Measurements from ENCODE around the gene CHST8. TPM values are rescaled to one million over a fixed set of nuclear protein-coding genes. Genes with fewer than 3 reads are reported as not detected.
"Not testable (repeated sequence)": the region's sequence is repeated elsewhere in the genome, so short reads cannot be mapped to it uniquely, and the experiment has no call there.

The CHST8 gene
- total and polyA plus RNA-seq, 8 donors: 0.23 to 25.5 TPM; not detected in 6

DNA sequence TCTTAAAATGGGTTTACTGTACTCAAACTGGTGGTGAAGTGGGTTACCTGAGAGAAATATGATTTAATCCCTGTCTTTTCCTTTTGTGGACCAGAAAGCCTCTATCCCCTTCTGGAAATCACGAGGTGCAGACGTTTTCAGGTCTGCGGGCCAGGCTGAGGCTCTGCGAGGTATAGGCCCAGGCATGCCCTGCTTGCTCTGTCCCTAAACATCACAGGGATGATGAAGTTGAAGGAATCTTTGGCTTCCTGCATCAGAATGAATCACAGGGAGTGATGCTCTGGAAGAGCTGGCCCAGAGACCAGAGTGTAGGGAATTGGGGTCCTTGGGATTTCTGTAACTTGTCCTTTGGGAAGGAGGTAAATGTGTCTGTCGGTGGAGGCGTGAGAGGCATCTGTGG is 18.4 kb upstream of the CHST8 start:
- Histone ChIP-seq H3K4me3 (no peak overlapping the region), H3K27me3 (peaks cover 0 to 20% (median 0%) of the 10 kb centered on the region in 3 donors), H3K9me3 (peaks cover 4 to 47% (median 33%) of the 10 kb centered on the region in 4 donors), H3K36me3 (no peaks in the 10 kb centered on the region), H3K4me1 (no peaks in the 10 kb centered on the region), H3K27ac (no peak overlapping the region)
- 66 to 78% (median 69%) methylated on average over 6 of the region's 6 CpGs for WGBS, 5 donors
- DNase-seq: no peak
- intact Hi-C loops (cut with DNase I; ENCODE audit: low total_unique reads): no loop called here
- TF ChIP-seq POLR2AphosphoS5 (IDR thresholded peaks at IDR 0.05) (no peak), EP300 (IDR thresholded peaks at IDR 0.05) (no peak), POLR2A (IDR thresholded peaks at IDR 0.05) (no peak)
- TF ChIP-seq, protein P1, sequence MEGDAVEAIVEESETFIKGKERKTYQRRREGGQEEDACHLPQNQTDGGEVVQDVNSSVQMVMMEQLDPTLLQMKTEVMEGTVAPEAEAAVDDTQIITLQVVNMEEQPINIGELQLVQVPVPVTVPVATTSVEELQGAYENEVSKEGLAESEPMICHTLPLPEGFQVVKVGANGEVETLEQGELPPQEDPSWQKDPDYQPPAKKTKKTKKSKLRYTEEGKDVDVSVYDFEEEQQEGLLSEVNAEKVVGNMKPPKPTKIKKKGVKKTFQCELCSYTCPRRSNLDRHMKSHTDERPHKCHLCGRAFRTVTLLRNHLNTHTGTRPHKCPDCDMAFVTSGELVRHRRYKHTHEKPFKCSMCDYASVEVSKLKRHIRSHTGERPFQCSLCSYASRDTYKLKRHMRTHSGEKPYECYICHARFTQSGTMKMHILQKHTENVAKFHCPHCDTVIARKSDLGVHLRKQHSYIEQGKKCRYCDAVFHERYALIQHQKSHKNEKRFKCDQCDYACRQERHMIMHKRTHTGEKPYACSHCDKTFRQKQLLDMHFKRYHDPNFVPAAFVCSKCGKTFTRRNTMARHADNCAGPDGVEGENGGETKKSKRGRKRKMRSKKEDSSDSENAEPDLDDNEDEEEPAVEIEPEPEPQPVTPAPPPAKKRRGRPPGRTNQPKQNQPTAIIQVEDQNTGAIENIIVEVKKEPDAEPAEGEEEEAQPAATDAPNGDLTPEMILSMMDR (IDR thresholded peaks at IDR 0.05): no peak

DNA sequence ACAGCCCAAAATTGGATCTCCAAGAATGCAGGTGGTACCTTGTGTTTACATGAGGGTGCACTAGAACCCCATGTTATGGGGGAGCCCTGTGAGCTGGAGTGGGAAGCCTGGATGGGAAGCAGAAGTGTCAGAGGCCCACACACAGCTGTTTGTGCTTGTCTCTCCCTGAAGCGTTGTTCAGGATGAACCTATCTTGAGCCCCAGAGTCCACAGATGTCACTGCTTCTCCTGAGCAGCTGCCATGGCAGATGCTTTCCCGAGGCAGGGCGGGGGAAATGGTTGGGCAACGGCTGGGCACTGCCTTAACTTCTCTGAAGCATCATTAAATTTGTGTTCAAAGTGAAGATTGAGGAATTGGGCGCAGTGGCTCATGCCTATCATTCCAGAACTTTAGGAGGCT is 17.1 kb upstream of the CHST8 start:
- Histone ChIP-seq H3K9me3 (peaks cover 4 to 44% (median 31%) of the 10 kb centered on the region in 4 donors), H3K27ac (no peak overlapping the region), H3K36me3 (no peaks in the 10 kb centered on the region), H3K4me3 (no peak overlapping the region), H3K27me3 (peaks cover 0 to 18% (median 0%) of the 10 kb centered on the region in 3 donors), H3K4me1 (no peaks in the 10 kb centered on the region)
- DNase-seq: peak in 1 of 2 donors; percentile 14
- TF ChIP-seq EP300 (IDR thresholded peaks at IDR 0.05) (no peak), POLR2AphosphoS5 (IDR thresholded peaks at IDR 0.05) (no peak), POLR2A (IDR thresholded peaks at IDR 0.05) (no peak)
- TF ChIP-seq, protein P1 (IDR thresholded peaks at IDR 0.05): no peak
- intact Hi-C loops (cut with DNase I; ENCODE audit: low total_unique reads): no loop called here
- 62 to 78% (median 68%) methylated on average over 5 of the region's 5 CpGs for WGBS, 5 donors

DNA sequence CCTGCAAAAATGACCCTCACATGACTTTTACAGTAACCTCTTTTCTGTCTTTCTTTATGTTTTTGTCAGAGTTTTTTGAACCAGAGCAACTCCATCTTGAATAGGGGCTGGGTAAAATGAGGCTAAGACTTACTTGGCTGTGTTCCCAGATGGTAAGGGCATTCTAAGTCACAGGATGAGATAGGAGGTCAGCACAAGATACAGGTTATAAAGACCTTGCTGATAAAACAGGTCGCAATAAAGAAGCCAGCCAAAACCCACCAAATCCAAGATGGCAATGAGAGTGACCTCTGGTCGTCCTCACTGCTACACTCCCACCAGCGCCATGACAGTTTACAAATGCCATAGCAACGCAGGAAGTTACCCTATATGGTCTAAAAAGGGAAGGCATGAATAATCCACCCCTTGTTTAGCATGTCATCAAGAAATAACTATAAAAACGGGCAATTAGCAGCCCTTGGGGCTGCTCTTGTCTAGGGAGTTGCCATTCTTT is 15.9 kb upstream of the CHST8 start:
- H3K4me3 ChIP-seq; H3K27ac ChIP-seq; H3K4me1 ChIP-seq; H3K36me3 ChIP-seq; H3K27me3 ChIP-seq; intact Hi-C loops (cut with DNase I; ENCODE audit: low total_unique reads): not testable (repeated sequence)
- peaks cover 4 to 42% (median 32%) of the 10 kb centered on the region in 4 donors for H3K9me3 ChIP-seq
- peak in 1 of 2 donors; percentile 3 for DNase-seq
- WGBS, 5 donors: 52 to 59% (median 56%) methylated on average over 5 of the region's 5 CpGs

DNA sequence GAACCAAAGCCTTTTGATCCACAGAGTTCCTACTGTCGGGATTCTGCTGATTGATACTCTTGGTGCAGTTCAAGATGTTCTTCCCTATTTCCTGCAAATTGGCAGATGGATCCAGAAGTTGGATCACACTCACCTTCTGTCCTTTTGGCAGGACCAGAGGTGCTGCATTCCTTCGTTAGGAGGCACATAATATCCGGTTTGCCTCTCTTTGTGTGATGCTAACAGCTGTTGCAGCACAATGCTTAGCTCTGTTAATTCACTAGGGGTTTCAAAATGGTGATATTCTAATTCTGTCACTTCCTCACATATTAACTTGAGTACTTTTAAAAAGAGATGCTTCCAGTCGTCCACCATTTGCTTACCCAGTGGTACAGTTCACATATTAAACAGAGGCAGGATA is 15.2 kb upstream of the CHST8 start:
- WGBS, 5 donors: 44 to 53% (median 46%) methylated on average over 4 of the region's 4 CpGs
- H3K4me1 ChIP-seq: no peaks in the 10 kb centered on the region
- H3K36me3 ChIP-seq: no peaks in the 10 kb centered on the region
- peaks cover 0 to 6% (median 0%) of the 10 kb centered on the region in 3 donors for H3K27me3 ChIP-seq
- DNase-seq: peak in 1 of 2 donors; percentile 0
- H3K9me3 ChIP-seq: peaks cover 0 to 35% (median 26%) of the 10 kb centered on the region in 4 donors
- H3K4me3 ChIP-seq: no peak overlapping the region
- H3K27ac ChIP-seq: no peak overlapping the region
- intact Hi-C loops (cut with DNase I; ENCODE audit: low total_unique reads): no loop called here
- no peak for TF ChIP-seq EP300 (IDR thresholded peaks at IDR 0.05)

DNA sequence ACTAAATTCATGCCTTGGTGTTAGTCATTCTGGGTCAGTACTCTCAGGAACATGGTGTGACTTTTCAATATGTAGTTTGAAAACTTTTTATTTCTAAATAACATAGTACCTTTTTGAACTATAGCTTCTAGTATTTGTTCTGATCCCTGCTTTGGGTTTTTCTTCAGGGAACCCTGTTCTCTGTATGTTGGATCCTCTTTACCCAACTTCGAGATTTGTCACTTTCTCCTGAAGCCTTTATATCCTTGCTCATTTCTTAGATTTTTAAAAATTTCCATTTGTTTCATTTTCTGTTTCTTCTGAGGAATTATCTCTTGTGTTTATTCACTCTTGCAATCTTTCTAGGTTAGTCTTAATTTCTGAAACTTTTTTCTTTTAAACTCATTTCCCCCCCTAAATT is 12.4 kb upstream of the CHST8 start:
- Histone ChIP-seq H3K27ac (no peak overlapping the region), H3K36me3 (no peaks in the 10 kb centered on the region), H3K4me1 (no peaks in the 10 kb centered on the region), H3K4me3 (no peak overlapping the region), H3K9me3 (peaks cover 0 to 18% (median 9%) of the 10 kb centered on the region in 4 donors), H3K27me3 (peaks cover 0 to 25% (median 0%) of the 10 kb centered on the region in 3 donors)
- WGBS, 5 donors: 58 to 86% (median 71%) methylated on average over 1 of the region's 1 CpG
- intact Hi-C loops (cut with DNase I; ENCODE audit: low total_unique reads): no loop called here
- no peak for DNase-seq
- TF ChIP-seq POLR2AphosphoS5 (IDR thresholded peaks at IDR 0.05) (no peak), POLR2A (IDR thresholded peaks at IDR 0.05) (no peak), EP300 (IDR thresholded peaks at IDR 0.05) (no peak)
- TF ChIP-seq, protein P1 (IDR thresholded peaks at IDR 0.05): no peak
